H1 (cell line): Measurements from ENCODE around the gene PNPLA1. TPM values are rescaled to one million over a fixed set of nuclear protein-coding genes. Genes with fewer than 3 reads are reported as not detected.
A peak's percentile ranks its signal among the peaks of the same experiment; 100 is the strongest.

Experiments used
- CTCF ChIA-PET: fragments of 300-600 bp; sonication (Branson Sonifier 250); formaldehyde crosslinking; loops from one replicate; lab custom pipeline; 2021; ENCODE audit not compliant: partially characterized antibody; lab: Charles Lee
- POLR2A ChIA-PET: fragments of 300-600 bp; sonication (Branson Sonifier 250); formaldehyde crosslinking; loops from one replicate; lab custom pipeline; 2021; ENCODE audit warnings: inconsistent platforms; ENCODE audit not compliant: partially characterized antibody; lab: Charles Lee
- DNase-seq, 2 experiments: peaks; one replicate each; pipeline versions ENCODE4 v3.0.0 to v3.0.0-alpha.2; 2010 to 2022; ENCODE audit warnings: low spot score in 2 of 2, low read depth in 1 of 2, mixed read lengths in 1 of 2
- FAIRE-seq: peaks from 2 replicates; lab custom pipeline; 2011; peaks lifted over from hg19 to GRCh38; lab: Jason Lieb, UNC
- H2AFZ ChIP-seq: 2 replicates; pipeline ENCODE4 v1.8.1; 2012; ENCODE audit warnings: low read length, inconsistent platforms
- H2AK5ac ChIP-seq: 2 replicates; pipeline ENCODE4 v1.6.1; 2013; ENCODE audit warnings: low read depth, low read length
- H2BK120ac ChIP-seq: replicated peaks from 2 replicates; pipeline ENCODE3; 2013; ENCODE audit warnings: low read depth, low read length, inconsistent platforms
- H2BK12ac ChIP-seq: 2 replicates; pipeline ENCODE4 v1.6.1; 2013; ENCODE audit warnings: low read depth, low read length
- H2BK15ac ChIP-seq: 2 replicates; pipeline ENCODE4 v1.6.1; 2013; ENCODE audit warnings: low read length
- H2BK20ac ChIP-seq: 2 replicates; pipeline ENCODE4 v1.6.1; 2013; ENCODE audit warnings: low read length
- H2BK5ac ChIP-seq: 2 replicates; pipeline ENCODE4 v1.6.1; 2013; ENCODE audit warnings: low read depth, low read length
- H3K14ac ChIP-seq: 2 replicates; pipeline ENCODE4 v1.6.1; 2013; ENCODE audit warnings: inconsistent platforms; ENCODE audit not compliant: insufficient read length
- H3K18ac ChIP-seq: 2 replicates; pipeline ENCODE4 v1.6.1; 2013; ENCODE audit warnings: low read length; ENCODE audit errors: extremely low read depth
- H3K23ac ChIP-seq: 2 replicates; pipeline ENCODE4 v1.6.1; 2013; ENCODE audit warnings: inconsistent platforms; ENCODE audit not compliant: insufficient read length
- H3K23me2 ChIP-seq: 2 replicates; pipeline ENCODE4 v1.6.1; 2013; ENCODE audit warnings: low read depth, low read length
- H3K27ac ChIP-seq: 2 replicates; pipeline ENCODE4 v1.6.1; 2011; ENCODE audit warnings: low read depth, low read length, inconsistent platforms
- H3K27me3 ChIP-seq, 4 experiments: replicated peaks in 1 of 4; 1 replicate in 1 of 4; 2 replicates in 3 of 4; pipeline versions ENCODE4 v1.6.1 to v1.8.1; 2011 to 2013; ENCODE audit warnings: low read length in 3 of 4, mild to moderate bottlenecking in 3 of 4, inconsistent platforms in 2 of 4, mixed read lengths in 2 of 4, moderate library complexity in 1 of 4; ENCODE audit not compliant: control insufficient read depth in 3 of 4, insufficient read depth in 3 of 4; ENCODE audit errors: extremely low read depth in 1 of 4
- H3K36me3 ChIP-seq, 4 experiments: 2 replicates each; pipeline versions ENCODE4 v1.6.1 to v1.8.1; 2011 to 2013; ENCODE audit warnings: mild to moderate bottlenecking in 4 of 4, low read length in 3 of 4, moderate library complexity in 2 of 4, control low read depth in 1 of 4, inconsistent platforms in 1 of 4; ENCODE audit not compliant: insufficient read depth in 4 of 4, control insufficient read depth in 2 of 4
- H3K4ac ChIP-seq: replicated peaks from 2 replicates; pipeline ENCODE3; 2013; ENCODE audit warnings: low read length, low read depth, mixed read lengths, inconsistent platforms; ENCODE audit not compliant: insufficient read length
- H3K4me1 ChIP-seq, 4 experiments: replicated peaks in 1 of 4; 1 replicate in 1 of 4; 2 replicates in 3 of 4; pipeline versions ENCODE4 v1.6.1 to v1.8.1; 2011 to 2013; ENCODE audit warnings: low read length in 3 of 4, inconsistent platforms in 2 of 4, mixed read lengths in 1 of 4; ENCODE audit not compliant: insufficient read depth in 4 of 4, control insufficient read depth in 3 of 4
- H3K4me2 ChIP-seq, 2 experiments: 2 replicates each; pipeline versions ENCODE4 v1.6.1 to v1.8.1; 2011 to 2013; ENCODE audit warnings: low read depth in 2 of 2, low read length in 2 of 2, control low read depth in 1 of 2, inconsistent platforms in 1 of 2, mild to moderate bottlenecking in 1 of 2; ENCODE audit not compliant: insufficient read depth in 1 of 2
- H3K4me3 ChIP-seq, 4 experiments: fragments of 200-600, 300-600 bp in 1 of 4; sonication (generic), shearing (Covaris generic), sonication (Bioruptor Twin) in 1 of 4; 2 replicates each; pipeline versions ENCODE4 v1.5.1 to v1.8.1; 2011 to 2016; ENCODE audit warnings: low read length in 4 of 4, low read depth in 3 of 4, control low read depth in 2 of 4, inconsistent platforms in 2 of 4, mild to moderate bottlenecking in 2 of 4, mixed read lengths in 1 of 4, moderate library complexity in 1 of 4; ENCODE audit not compliant: insufficient read depth in 2 of 4; ENCODE audit errors: extremely low read depth in 1 of 4
- H3K56ac ChIP-seq: replicated peaks from 2 replicates; pipeline ENCODE3; 2013; ENCODE audit warnings: low read depth, mild to moderate bottlenecking, mixed read lengths, low read length, inconsistent platforms; ENCODE audit not compliant: insufficient read length
- H3K79me1 ChIP-seq: 2 replicates; pipeline ENCODE4 v1.6.1; 2013; ENCODE audit warnings: low read depth, low read length, control low read depth
- H3K79me2 ChIP-seq, 2 experiments: 2 replicates each; pipeline versions ENCODE4 v1.6.1 to v1.8.1; 2012 to 2013; ENCODE audit warnings: low read length in 2 of 2, mild to moderate bottlenecking in 2 of 2, inconsistent platforms in 1 of 2; ENCODE audit not compliant: insufficient read depth in 2 of 2, control insufficient read depth in 1 of 2
- H3K9ac ChIP-seq, 4 experiments: replicated peaks in 1 of 4; 1 replicate in 1 of 4; 2 replicates in 3 of 4; pipeline versions ENCODE4 v1.6.1 to v1.8.1; 2011 to 2013; ENCODE audit warnings: low read depth in 3 of 4, low read length in 3 of 4, control low read depth in 2 of 4, mild to moderate bottlenecking in 2 of 4, moderate library complexity in 2 of 4, inconsistent platforms in 1 of 4; ENCODE audit errors: extremely low read depth in 1 of 4
- H3K9me3 ChIP-seq, 2 experiments: 2 replicates each; pipeline versions ENCODE4 v1.6.1 to v1.8.1; 2012 to 2013; ENCODE audit warnings: mild to moderate bottlenecking in 2 of 2, moderate library complexity in 2 of 2, control low read depth in 1 of 2, inconsistent platforms in 1 of 2, low read depth in 1 of 2, low read length in 1 of 2, mixed read lengths in 1 of 2; ENCODE audit not compliant: insufficient read depth in 2 of 2
- H4K20me1 ChIP-seq, 2 experiments: replicated peaks in 1 of 2; 2 replicates each; pipeline versions ENCODE3 to v1.8.1; 2011 to 2013; ENCODE audit warnings: inconsistent platforms in 2 of 2, low read length in 2 of 2, mild to moderate bottlenecking in 1 of 2; ENCODE audit not compliant: insufficient read depth in 2 of 2, control insufficient read depth in 1 of 2
- H4K5ac ChIP-seq: 2 replicates; pipeline ENCODE4 v1.6.1; 2013; ENCODE audit warnings: low read length, low read depth, mixed read lengths, inconsistent platforms; ENCODE audit not compliant: insufficient read length
- H4K8ac ChIP-seq: 2 replicates; pipeline ENCODE4 v1.8.0; 2013; ENCODE audit warnings: mild to moderate bottlenecking, moderate library complexity, low read length, inconsistent platforms; ENCODE audit not compliant: insufficient read depth; ENCODE audit errors: extremely low read depth
- H4K91ac ChIP-seq: replicated peaks from 2 replicates; pipeline ENCODE3; 2013; ENCODE audit warnings: low read length, mixed read lengths, inconsistent platforms; ENCODE audit not compliant: insufficient read length
- POLR2A ChIP-seq, 2 experiments: IDR thresholded peaks; 1 replicate in 1 of 2; 2 replicates in 1 of 2; pipeline ENCODE4 v1.6.1; 2011; ENCODE audit warnings: low read depth in 2 of 2, low read length in 2 of 2, mild to moderate bottlenecking in 2 of 2; ENCODE audit errors: control extremely low read depth in 1 of 2
- POU5F1 ChIP-seq: IDR thresholded peaks from 2 replicates; pipeline ENCODE4 v1.6.1; 2011; ENCODE audit warnings: low read depth, mild to moderate bottlenecking, low read length, moderate library complexity
- RAD21 ChIP-seq, 2 experiments: IDR thresholded peaks in 1 of 2; conservative IDR thresholded peaks in 1 of 2; 2 replicates each; pipeline ENCODE4 v1.6.1; 2011; ENCODE audit warnings: low read depth in 2 of 2, low read length in 2 of 2, improper control_type of control experiment in 1 of 2, inconsistent platforms in 1 of 2, mild to moderate bottlenecking in 1 of 2, moderate library complexity in 1 of 2
- SAP30 ChIP-seq: fragments of 300-600 bp; sonication (generic); IDR thresholded peaks from 2 replicates; pipeline ENCODE4 v1.7.1; 2012; ENCODE audit warnings: low read length, moderate library complexity, mild to moderate bottlenecking, inconsistent platforms; ENCODE audit not compliant: insufficient read depth, insufficient replicate concordance
- WGBS, 2 experiments: shearing (Covaris generic) in 1 of 2; methylation state at CpG; one replicate each; pipeline versions ENCODE4 v1.1.6 to v1.1.7; 2013 to 2015; ENCODE audit warnings: low lambda C conversion rate in 2 of 2, mixed read lengths in 2 of 2, inconsistent platforms in 1 of 2, low coverage in 1 of 2, missing lambda C conversion rate in 1 of 2; ENCODE audit not compliant: insufficient replicate concordance in 2 of 2, insufficient coverage in 1 of 2, insufficient read length in 1 of 2; ENCODE audit errors: extremely low coverage in 1 of 2, missing lambda C conversion rate in 1 of 2; 5-methylcytosine and 5-hydroxymethylcytosine counted together
- polyA plus RNA-seq, 7 experiments: library from polyadenylated mRNA; depleted of rRNA in 3 of 7; stranded (reverse) in 5 of 7; unstranded in 2 of 7; fragments of >200 nt in 5 of 7; fragments of 200-250 nt in 2 of 7; gene quantifications; 1 replicate in 5 of 7; 2 replicates in 1 of 7; 4 replicates in 1 of 7; pipeline versions ENCODE4 v1.2.1 to v1.2.3, GENCODE V29; 2011 to 2013; ENCODE audit warnings: missing spikeins in 2 of 7, mixed read lengths in 2 of 7
- total RNA-seq: library from RNA; stranded (reverse); fragmentation: NEBNext Ultra II Directional; extraction: Animal tissue kit (Norgen Biotek cat#: 25700); gene quantifications from 2 replicates; pipeline ENCODE4 v1.2.1, GENCODE V29; 2021

PNPLA1 gene
- total and polyA plus RNA-seq, 2 of the 8 experiments (the other 6 are each of a cell fraction or from before 2014, with no cell fraction given), result not detected

- Histone ChIP-seq H2BK5ac (no peak overlapping the region), H4K20me1 (no peaks in the 10 kb centered on the region), H2AFZ (no peak overlapping the region), H3K4me1 (peaks cover 0 to 7% (median 3%) of the 10 kb centered on the region in 4 experiments; a peak in 5 of 7 replicates), H4K8ac (peak overlapping the region; percentile 29; the same call in 1 of the 2 replicates), H4K5ac (no peak overlapping the region), H3K56ac (no peak overlapping the region), H4K91ac (no peak overlapping the region), H3K14ac (no peak overlapping the region), H3K4ac (no peak overlapping the region), H2BK20ac (no peak overlapping the region), H3K27me3 (0 out of 7 replicates have a peak, but pooled peaks cover 0 to 3% (median 0%) of the 10 kb centered on the region in 4 experiments), H3K79me1 (no peaks in the 10 kb centered on the region), H3K9me3 (no peaks in the 10 kb centered on the region), H3K18ac (no peak overlapping the region), H3K9ac (no peak overlapping the region), H2BK12ac (no peak overlapping the region), H2AK5ac (no peak overlapping the region), H3K36me3 (no peaks in the 10 kb centered on the region), H3K4me3 (no peak overlapping the region), H3K23me2 (peaks cover 2% of the 10 kb centered on the region; the same call in 1 of the 2 replicates), H2BK120ac (no peak overlapping the region), H3K4me2 (no peak overlapping the region; a peak in 1 of 4 replicates), H2BK15ac (no peak overlapping the region), H3K27ac (no peak overlapping the region), H3K23ac (no peak overlapping the region), H3K79me2 (no peaks in the 10 kb centered on the region)
- DNase-seq (peak; percentile 19 to 79), FAIRE-seq (no peak)
- ChIA-PET POLR2A (no interaction called here), CTCF (interaction anchor here (0.6 to 8.7 kb wide), 5 partner anchors 11 to 119 kb away, joined by 3 to 93 read pairs (median 6); no protein-coding TSS in a partner anchor)
- 28% methylated on average over 25 of the region's 26 CpGs; no CpG with 5 or more reads in 1 of the 2 experiments for WGBS, 2 experiments
- TF ChIP-seq SAP30 (no peak), POU5F1 (no peak), RAD21 (IDR thresholded peaks at IDR 0.05 in 1 of 2, conservative IDR thresholded peaks at IDR 0.05 in 1 of 2; ENCODE audit: low read depth in 2 of 2, low read length in 2 of 2) (peak; percentile 50 to 66), POLR2A (IDR thresholded peaks at IDR 0.05; ENCODE audit: control extremely low read depth in 1 of 2, low read depth in 2 of 2, low read length in 2 of 2) (no peak)
Measured at GRCh38 chr6:36285187-36285671, 15.4 kb downstream of the PNPLA1 start.
